ENCODE data around the gene SCFD2. TPM values are rescaled to one million over a fixed set of nuclear protein-coding genes. Genes with fewer than 3 reads are reported as not detected.

SCFD2 gene
- polyA plus RNA-seq, 1 donor from 2014 or later: 5.0 TPM

DNA sequence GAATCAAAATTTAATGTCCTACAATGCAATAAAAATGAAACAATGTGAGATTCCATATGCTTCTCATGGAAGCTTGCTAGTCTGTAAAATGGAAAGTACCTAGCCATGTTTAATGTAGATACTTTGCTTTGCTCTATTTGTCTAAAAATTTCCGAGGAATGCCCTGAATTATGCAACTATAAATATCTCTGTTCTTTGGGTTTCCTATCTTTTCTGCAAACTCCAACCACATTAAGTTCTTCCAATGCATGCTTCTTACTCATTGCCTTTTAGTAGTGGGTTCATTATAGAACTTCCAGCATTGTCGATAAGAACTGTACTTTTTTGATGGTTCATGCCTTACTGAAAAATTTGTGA, 325.4 kb downstream of the SCFD2 start:
- Histone ChIP-seq H3K4me2 (ENCODE audit: low read length) (no peak overlapping the region), H4K20me1 (ENCODE audit: insufficient read depth) (no peaks in the 10 kb centered on the region), H3F3A (ENCODE audit: insufficient read depth, low read length, poor library complexity, severe bottlenecking) (no peaks in the 10 kb centered on the region), H3K27me3 (ENCODE audit: insufficient read depth, low read depth, low read length) (no peaks in the 10 kb centered on the region), H2AFZ (ENCODE audit: low read depth, low read length) (no peak overlapping the region), H3K27ac (ENCODE audit: low read length) (no peak overlapping the region), H3K9me2 (ENCODE audit: insufficient read depth, low read length) (no peaks in the 10 kb centered on the region), H3K9me3 (ENCODE audit: low read length) (no peaks in the 10 kb centered on the region), H3K9ac (ENCODE audit: low read length) (no peak overlapping the region), H3K36me3 (ENCODE audit: insufficient read depth, low read length) (no peaks in the 10 kb centered on the region), H3K4me3 (ENCODE audit: low read length) (no peak overlapping the region), H3K79me2 (replicated peaks; ENCODE audit: insufficient read depth, low read length) (no peaks in the 10 kb centered on the region)
- TF ChIP-seq, protein P1, sequence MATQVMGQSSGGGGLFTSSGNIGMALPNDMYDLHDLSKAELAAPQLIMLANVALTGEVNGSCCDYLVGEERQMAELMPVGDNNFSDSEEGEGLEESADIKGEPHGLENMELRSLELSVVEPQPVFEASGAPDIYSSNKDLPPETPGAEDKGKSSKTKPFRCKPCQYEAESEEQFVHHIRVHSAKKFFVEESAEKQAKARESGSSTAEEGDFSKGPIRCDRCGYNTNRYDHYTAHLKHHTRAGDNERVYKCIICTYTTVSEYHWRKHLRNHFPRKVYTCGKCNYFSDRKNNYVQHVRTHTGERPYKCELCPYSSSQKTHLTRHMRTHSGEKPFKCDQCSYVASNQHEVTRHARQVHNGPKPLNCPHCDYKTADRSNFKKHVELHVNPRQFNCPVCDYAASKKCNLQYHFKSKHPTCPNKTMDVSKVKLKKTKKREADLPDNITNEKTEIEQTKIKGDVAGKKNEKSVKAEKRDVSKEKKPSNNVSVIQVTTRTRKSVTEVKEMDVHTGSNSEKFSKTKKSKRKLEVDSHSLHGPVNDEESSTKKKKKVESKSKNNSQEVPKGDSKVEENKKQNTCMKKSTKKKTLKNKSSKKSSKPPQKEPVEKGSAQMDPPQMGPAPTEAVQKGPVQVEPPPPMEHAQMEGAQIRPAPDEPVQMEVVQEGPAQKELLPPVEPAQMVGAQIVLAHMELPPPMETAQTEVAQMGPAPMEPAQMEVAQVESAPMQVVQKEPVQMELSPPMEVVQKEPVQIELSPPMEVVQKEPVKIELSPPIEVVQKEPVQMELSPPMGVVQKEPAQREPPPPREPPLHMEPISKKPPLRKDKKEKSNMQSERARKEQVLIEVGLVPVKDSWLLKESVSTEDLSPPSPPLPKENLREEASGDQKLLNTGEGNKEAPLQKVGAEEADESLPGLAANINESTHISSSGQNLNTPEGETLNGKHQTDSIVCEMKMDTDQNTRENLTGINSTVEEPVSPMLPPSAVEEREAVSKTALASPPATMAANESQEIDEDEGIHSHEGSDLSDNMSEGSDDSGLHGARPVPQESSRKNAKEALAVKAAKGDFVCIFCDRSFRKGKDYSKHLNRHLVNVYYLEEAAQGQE (IDR thresholded peaks at IDR 0.05; ENCODE audit: borderline replicate concordance): no peak
- TF ChIP-seq MXI1 (conservative IDR thresholded peaks at IDR 0.05; ENCODE audit: poor library complexity, severe bottlenecking): no peak
- no peak for TF ChIP-seq POLR2AphosphoS5 (IDR thresholded peaks at IDR 0.05)
- TF ChIP-seq RAD21 (conservative IDR thresholded peaks at IDR 0.05): no peak
- no peak for TF ChIP-seq SMC3 (conservative IDR thresholded peaks at IDR 0.05; ENCODE audit: poor library complexity)
- no peak for TF ChIP-seq EP300 (conservative IDR thresholded peaks at IDR 0.05; ENCODE audit: poor library complexity, severe bottlenecking)
- no peak for TF ChIP-seq EZH2 (IDR thresholded peaks at IDR 0.05; ENCODE audit: borderline replicate concordance, insufficient read depth, low read length, poor library complexity, severe bottlenecking)
- TF ChIP-seq, protein P2, sequence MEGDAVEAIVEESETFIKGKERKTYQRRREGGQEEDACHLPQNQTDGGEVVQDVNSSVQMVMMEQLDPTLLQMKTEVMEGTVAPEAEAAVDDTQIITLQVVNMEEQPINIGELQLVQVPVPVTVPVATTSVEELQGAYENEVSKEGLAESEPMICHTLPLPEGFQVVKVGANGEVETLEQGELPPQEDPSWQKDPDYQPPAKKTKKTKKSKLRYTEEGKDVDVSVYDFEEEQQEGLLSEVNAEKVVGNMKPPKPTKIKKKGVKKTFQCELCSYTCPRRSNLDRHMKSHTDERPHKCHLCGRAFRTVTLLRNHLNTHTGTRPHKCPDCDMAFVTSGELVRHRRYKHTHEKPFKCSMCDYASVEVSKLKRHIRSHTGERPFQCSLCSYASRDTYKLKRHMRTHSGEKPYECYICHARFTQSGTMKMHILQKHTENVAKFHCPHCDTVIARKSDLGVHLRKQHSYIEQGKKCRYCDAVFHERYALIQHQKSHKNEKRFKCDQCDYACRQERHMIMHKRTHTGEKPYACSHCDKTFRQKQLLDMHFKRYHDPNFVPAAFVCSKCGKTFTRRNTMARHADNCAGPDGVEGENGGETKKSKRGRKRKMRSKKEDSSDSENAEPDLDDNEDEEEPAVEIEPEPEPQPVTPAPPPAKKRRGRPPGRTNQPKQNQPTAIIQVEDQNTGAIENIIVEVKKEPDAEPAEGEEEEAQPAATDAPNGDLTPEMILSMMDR (IDR thresholded peaks at IDR 0.05; ENCODE audit: poor library complexity, severe bottlenecking): no peak

DNA sequence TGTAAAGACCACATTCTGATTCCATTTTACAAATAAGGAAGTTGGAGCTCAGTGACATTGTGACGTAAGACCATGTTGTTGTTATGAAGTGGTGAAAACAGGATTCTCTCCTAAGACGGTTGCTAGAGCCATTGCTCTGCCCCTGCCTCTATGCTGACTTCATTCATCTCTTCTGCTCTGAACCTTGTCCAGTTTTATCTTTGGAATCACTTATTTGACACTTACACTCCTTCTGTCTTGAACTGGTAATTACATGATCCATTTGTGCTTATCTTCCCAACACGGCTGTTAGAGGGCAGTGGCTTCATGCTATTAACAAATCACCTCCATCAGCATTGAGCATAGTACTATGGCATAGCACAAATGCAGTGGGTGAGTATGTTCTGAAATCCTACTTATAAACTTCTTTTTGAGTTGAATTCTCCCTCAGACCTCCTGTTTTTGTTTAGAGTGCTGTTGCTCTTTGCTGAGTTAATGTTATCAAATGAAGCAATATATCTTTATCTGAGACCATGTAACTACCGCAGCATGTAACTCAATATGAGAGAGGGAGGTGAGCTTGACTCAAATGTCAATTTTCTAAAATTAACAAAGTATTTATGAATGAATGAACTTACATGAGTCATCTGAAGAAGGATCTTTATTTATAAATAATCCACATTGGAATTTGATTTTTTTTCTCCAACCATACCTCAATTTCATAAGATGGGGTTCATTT, 326.0 kb downstream of the SCFD2 start:
- H4K20me1 ChIP-seq (ENCODE audit: insufficient read depth): no peaks in the 10 kb centered on the region
- no peaks in the 10 kb centered on the region for H3K79me2 ChIP-seq (replicated peaks; ENCODE audit: insufficient read depth, low read length)
- no peaks in the 10 kb centered on the region for H3K9me2 ChIP-seq (ENCODE audit: insufficient read depth, low read length)
- H3K36me3 ChIP-seq (ENCODE audit: insufficient read depth, low read length): no peaks in the 10 kb centered on the region
- no peak overlapping the region for H3K9ac ChIP-seq (ENCODE audit: low read length)
- H3K4me3 ChIP-seq (ENCODE audit: low read length): no peak overlapping the region
- TF ChIP-seq, protein P1 (IDR thresholded peaks at IDR 0.05; ENCODE audit: borderline replicate concordance): no peak
- no peak for TF ChIP-seq SMC3 (conservative IDR thresholded peaks at IDR 0.05; ENCODE audit: poor library complexity)
- TF ChIP-seq EZH2 (IDR thresholded peaks at IDR 0.05; ENCODE audit: borderline replicate concordance, insufficient read depth, low read length, poor library complexity, severe bottlenecking): no peak
- TF ChIP-seq MXI1 (conservative IDR thresholded peaks at IDR 0.05; ENCODE audit: poor library complexity, severe bottlenecking): no peak
- TF ChIP-seq, protein P2 (IDR thresholded peaks at IDR 0.05; ENCODE audit: poor library complexity, severe bottlenecking): no peak
- TF ChIP-seq TAF1 (IDR thresholded peaks at IDR 0.05; ENCODE audit: low read depth): no peak
- no peak for TF ChIP-seq POLR2AphosphoS5 (IDR thresholded peaks at IDR 0.05)
- TF ChIP-seq EP300 (conservative IDR thresholded peaks at IDR 0.05; ENCODE audit: poor library complexity, severe bottlenecking): no peak
- TF ChIP-seq RAD21 (conservative IDR thresholded peaks at IDR 0.05): no peak
- no peaks in the 10 kb centered on the region for H3K27me3 ChIP-seq (ENCODE audit: insufficient read depth, low read depth, low read length)
- H2AFZ ChIP-seq (ENCODE audit: low read depth, low read length): no peak overlapping the region
- no peak overlapping the region for H3K27ac ChIP-seq (ENCODE audit: low read length)
- H3K9me3 ChIP-seq (ENCODE audit: low read length): no peaks in the 10 kb centered on the region
- H3F3A ChIP-seq (ENCODE audit: insufficient read depth, low read length, poor library complexity, severe bottlenecking): no peaks in the 10 kb centered on the region
- H3K4me2 ChIP-seq (ENCODE audit: low read length): no peak overlapping the region
